KMS-11 (cell line): ENCODE data around the gene EPB42.
"Not testable (repeated sequence)": the region's sequence is repeated elsewhere in the genome, so short reads cannot be mapped to it uniquely, and the experiment has no call there.

Experiments used
- H2AFZ ChIP-seq: fragments of 200-600 bp; sonication (generic); 2 replicates; pipeline ENCODE4 v1.6.1; 2016; ENCODE audit warnings: antibody characterized with exemption, mixed run types, low read depth
- H3K27ac ChIP-seq: fragments of 200-600 bp; sonication (generic); 2 replicates; pipeline ENCODE4 v1.6.1; 2016; ENCODE audit warnings: mild to moderate bottlenecking, mixed run types
- H3K27me3 ChIP-seq: fragments of 200-600 bp; sonication (generic); 2 replicates; pipeline ENCODE4 v1.6.1; 2017; ENCODE audit warnings: mild to moderate bottlenecking, low read depth, mixed run types, moderate library complexity; ENCODE audit not compliant: insufficient read depth
- H3K36me3 ChIP-seq: fragments of 200-600 bp; sonication (generic); 2 replicates; pipeline ENCODE4 v1.6.1; 2017; ENCODE audit warnings: mild to moderate bottlenecking, mixed run types; ENCODE audit not compliant: insufficient read depth
- H3K4me1 ChIP-seq: fragments of 200-600 bp; sonication (generic); 2 replicates; pipeline ENCODE4 v1.6.1; 2016; ENCODE audit warnings: mild to moderate bottlenecking, low read depth, mixed run types; ENCODE audit not compliant: poor library complexity, severe bottlenecking
- H3K4me2 ChIP-seq: fragments of 200-600 bp; sonication (generic); 2 replicates; pipeline ENCODE4 v1.7.0; 2016; ENCODE audit warnings: mild to moderate bottlenecking, mixed run types
- H3K4me3 ChIP-seq: fragments of 200-600 bp; sonication (generic); IDR thresholded peaks from 2 replicates; pipeline ENCODE4 v1.6.1; 2017; ENCODE audit warnings: low read depth, low read length, mixed read lengths; ENCODE audit not compliant: insufficient read depth
- H3K79me2 ChIP-seq: fragments of 200-600 bp; sonication (generic); 2 replicates; pipeline ENCODE4 v1.6.1; 2016; ENCODE audit warnings: low read depth, mixed run types; ENCODE audit not compliant: insufficient read depth
- H3K9ac ChIP-seq: fragments of 200-600 bp; sonication (generic); 2 replicates; pipeline ENCODE4 v1.6.1; 2016; ENCODE audit warnings: mild to moderate bottlenecking, mixed run types
- H4K20me1 ChIP-seq: fragments of 200-600 bp; sonication (generic); 2 replicates; pipeline ENCODE4 v1.6.1; 2016; ENCODE audit warnings: mild to moderate bottlenecking, mixed run types; ENCODE audit not compliant: insufficient read depth
- CTCF ChIP-seq: fragments of 200-600 bp; sonication (generic); conservative IDR thresholded peaks from 2 replicates; pipeline ENCODE4 v1.6.1; 2017; ENCODE audit warnings: low read depth, mild to moderate bottlenecking, antibody characterized with exemption, low read length, moderate library complexity, mixed read lengths

The EPB42 gene

GRCh38 chr15:43198992-43199391 lies 21.8 kb downstream of the EPB42 start:
- Histone ChIP-seq H3K27me3 (no peaks in the 10 kb centered on the region), H3K9ac (no peak overlapping the region), H2AFZ (no peak overlapping the region), H3K4me2 (no peak overlapping the region), H3K36me3 (no peaks in the 10 kb centered on the region), H3K4me1 (no peaks in the 10 kb centered on the region), H4K20me1 (no peaks in the 10 kb centered on the region), H3K4me3 (no peak overlapping the region), H3K79me2 (no peaks in the 10 kb centered on the region), H3K27ac (no peak overlapping the region)
- no peak for TF ChIP-seq CTCF

GRCh38 chr15:43198556-43198955 lies 22.3 kb downstream of the EPB42 start:
- H3K36me3 ChIP-seq, H3K27me3 ChIP-seq, H2AFZ ChIP-seq, H3K4me1 ChIP-seq, H3K27ac ChIP-seq, H4K20me1 ChIP-seq, H3K9ac ChIP-seq, H3K79me2 ChIP-seq, H3K4me3 ChIP-seq, H3K4me2 ChIP-seq: not testable (repeated sequence)

- not testable (repeated sequence) for H3K36me3 ChIP-seq, H3K27me3 ChIP-seq, H3K79me2 ChIP-seq, H2AFZ ChIP-seq, H4K20me1 ChIP-seq, H3K27ac ChIP-seq, H3K4me3 ChIP-seq, H3K4me2 ChIP-seq, H3K9ac ChIP-seq, H3K4me1 ChIP-seq
Observed at GRCh38 chr15:43197773-43198172, 23.0 kb downstream of the EPB42 start.

GRCh38 chr15:43196760-43197548 lies 23.9 kb downstream of the EPB42 start:
- Histone ChIP-seq H3K4me2 (no peak overlapping the region), H3K9ac (no peak overlapping the region), H3K4me3 (no peak overlapping the region), H3K36me3 (no peaks in the 10 kb centered on the region), H3K4me1 (no peaks in the 10 kb centered on the region), H3K79me2 (no peaks in the 10 kb centered on the region), H3K27ac (no peak overlapping the region), H3K27me3 (no peaks in the 10 kb centered on the region), H4K20me1 (no peaks in the 10 kb centered on the region), H2AFZ (no peak overlapping the region)
- no peak for TF ChIP-seq CTCF

- TF ChIP-seq CTCF, result no peak
- H3K27ac ChIP-seq, result no peak overlapping the region
- H3K27me3 ChIP-seq, result no peaks in the 10 kb centered on the region
- H3K4me3 ChIP-seq, result no peak overlapping the region
- no peak overlapping the region for H2AFZ ChIP-seq
- H3K4me2 ChIP-seq, result no peak overlapping the region
- no peak overlapping the region for H3K9ac ChIP-seq
- H3K4me1 ChIP-seq, result no peaks in the 10 kb centered on the region
- no peaks in the 10 kb centered on the region for H3K36me3 ChIP-seq
- H4K20me1 ChIP-seq, result no peaks in the 10 kb centered on the region
- H3K79me2 ChIP-seq, result no peaks in the 10 kb centered on the region
Observed at GRCh38 chr15:43194795-43195194, 26.0 kb downstream of the EPB42 start.
